GM18861 (cell line): Measurements from ENCODE around the gene DAPK2.

Source experiments
- ATAC-seq: cut with Tn5 transposase; IDR thresholded peaks from one replicate; pipeline ENCODE4 v1.9.1; 2021; ENCODE audit not compliant: unreplicated experiment

DAPK2 gene

DNA sequence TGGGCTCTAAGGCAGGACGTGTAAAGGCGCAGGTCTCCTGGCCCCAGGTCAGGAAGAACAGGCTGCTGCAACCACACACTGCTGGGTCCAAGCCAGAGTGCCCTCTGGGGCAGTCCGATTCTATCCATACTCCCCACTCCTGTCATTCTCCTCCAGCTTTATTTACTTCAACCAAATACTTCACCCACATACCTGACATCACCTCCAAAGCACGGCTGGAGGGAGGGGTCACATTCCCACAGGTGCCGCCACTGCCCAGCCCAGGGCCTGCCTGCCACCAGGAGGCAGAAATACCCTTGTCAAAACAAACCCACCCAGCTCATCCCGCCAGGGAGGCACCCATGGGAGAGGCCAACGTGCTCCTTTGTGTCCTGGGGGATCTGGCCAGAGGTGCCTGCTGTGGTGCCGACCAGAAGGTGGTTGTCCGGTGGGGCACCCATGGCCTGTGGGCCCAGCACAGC lies 100.4 kb downstream of the DAPK2 start:
- ATAC-seq: no peak

DNA sequence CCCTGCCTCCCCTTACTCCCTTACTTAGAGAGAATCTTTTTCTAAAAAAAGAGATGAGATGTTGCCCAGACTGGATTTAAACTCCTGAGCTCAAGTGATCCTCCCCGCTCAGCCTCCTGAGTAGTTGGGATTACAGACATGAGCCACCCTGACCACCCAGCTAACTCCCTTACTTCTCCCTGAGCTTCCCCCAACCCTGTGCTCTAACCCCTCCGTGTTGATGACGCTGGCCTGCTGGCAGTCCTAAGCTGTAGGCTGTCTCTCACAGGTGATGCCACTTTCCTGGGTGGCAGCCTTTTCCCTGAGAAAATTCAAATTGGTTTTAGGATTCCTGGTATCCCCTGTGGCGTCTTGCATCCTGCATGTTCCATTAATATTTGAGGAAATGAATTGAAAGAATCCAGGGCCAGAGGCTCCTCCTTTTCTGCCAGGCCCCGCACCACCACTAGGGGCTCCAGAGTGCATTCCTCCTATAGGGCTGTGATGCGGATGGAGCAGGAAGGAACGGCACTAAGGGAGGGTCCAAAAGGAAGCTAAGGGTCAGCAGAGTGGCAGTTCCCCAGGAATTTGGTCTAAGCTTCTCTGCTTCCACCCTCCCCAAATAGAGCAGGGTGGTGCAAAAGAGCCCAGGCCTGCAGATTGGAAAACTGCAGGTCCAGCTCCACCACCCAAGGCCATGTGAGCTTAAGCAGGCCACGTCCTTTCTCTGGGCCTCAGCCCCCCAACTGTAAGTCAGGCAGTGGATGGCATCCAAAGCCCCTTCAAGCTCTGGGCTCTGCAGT lies 101.1 kb downstream of the DAPK2 start:
- no peak for ATAC-seq

DNA sequence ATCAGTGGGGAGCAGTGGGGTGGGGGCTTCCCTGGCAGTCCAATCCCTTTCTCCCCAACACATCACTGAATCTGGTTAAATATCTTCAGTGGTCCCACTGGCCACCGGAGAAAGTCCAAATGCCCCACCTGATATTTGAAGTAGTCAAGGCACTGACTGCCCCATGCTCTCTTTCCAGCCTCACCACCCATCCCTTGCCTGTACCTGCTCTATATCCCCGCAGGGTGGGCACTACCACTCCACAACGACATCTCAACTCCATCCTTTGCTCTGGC lies 101.7 kb downstream of the DAPK2 start:
- ATAC-seq: no peak

DNA sequence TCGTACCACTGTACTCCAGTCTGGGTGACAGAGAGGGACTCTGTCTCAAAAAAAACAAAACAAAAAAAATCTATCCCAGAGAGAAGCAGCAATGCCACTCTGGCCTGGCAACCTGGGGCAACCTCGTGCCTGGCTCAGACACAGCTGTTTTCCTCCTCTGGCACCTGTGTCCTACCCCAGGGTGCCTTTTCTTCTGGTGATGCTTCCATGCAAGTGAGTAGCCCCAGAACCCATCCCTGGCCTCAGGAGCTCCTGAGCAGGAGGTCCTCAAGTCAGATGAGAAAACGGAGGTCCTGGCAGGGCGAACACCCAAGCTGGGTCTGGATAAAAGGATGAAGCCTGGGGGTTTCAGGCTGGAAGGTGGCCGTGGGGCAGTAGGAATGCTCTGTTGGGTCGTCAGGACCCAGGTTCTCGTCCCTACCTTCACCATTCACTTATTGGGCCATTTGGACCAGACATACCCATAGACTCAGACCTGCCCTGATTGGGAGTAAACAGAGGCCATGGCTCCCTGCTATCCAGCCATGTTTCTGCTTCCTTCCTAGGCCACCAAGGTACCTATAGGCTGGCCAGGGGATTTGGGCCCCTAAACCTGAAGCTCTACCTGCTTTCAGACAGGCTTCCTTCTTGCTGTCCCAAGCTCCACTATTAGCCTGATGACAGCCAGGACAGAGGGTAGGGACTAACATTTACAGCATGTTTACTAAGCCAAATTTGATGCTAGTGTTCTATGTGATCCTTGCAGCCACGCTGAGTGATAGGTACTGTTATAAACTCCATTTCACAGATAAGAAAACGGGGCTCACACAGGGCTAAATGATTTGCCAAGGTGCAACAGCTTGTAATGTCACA lies 102.2 kb downstream of the DAPK2 start:
- no peak for ATAC-seq

GRCh38 chr15:63942486-63943365 lies 103.6 kb downstream of the DAPK2 start:
- no peak for ATAC-seq

DNA sequence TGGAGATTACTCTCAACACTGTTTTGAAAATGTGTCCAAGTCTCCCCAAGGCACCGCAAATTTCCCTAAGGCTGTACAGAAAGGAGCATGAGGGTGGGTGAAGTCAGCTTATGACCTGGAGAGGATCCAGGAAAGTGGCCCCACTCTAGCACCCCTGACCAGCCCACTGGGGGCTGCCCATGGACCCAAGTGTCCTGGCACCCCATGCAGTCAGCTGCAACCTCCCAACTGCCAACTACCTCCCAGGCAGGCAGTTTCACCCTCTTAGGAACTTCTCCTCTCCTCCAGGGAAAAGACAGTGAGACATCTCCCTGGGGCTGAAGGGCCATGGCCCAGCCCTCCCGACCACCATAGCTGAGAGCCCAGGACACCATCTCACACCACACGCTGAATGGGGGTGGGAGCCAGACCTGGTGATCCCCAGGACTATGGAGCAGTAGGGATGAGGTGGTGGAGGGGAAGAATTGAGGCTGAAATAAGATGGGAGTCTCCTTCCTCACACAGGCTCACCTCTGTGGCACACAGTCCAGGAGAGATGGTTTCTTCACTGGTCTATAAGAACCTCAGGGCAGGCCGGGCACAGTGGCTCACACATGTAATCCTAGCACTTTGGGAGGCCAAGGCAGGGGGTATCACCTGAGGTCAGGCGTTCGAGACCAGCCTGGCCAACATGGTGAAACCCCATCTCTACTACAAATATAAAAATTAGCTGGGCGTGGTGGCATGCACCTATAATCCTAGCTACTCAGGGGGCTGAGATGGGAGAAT lies 104.4 kb downstream of the DAPK2 start:
- ATAC-seq: no peak

DNA sequence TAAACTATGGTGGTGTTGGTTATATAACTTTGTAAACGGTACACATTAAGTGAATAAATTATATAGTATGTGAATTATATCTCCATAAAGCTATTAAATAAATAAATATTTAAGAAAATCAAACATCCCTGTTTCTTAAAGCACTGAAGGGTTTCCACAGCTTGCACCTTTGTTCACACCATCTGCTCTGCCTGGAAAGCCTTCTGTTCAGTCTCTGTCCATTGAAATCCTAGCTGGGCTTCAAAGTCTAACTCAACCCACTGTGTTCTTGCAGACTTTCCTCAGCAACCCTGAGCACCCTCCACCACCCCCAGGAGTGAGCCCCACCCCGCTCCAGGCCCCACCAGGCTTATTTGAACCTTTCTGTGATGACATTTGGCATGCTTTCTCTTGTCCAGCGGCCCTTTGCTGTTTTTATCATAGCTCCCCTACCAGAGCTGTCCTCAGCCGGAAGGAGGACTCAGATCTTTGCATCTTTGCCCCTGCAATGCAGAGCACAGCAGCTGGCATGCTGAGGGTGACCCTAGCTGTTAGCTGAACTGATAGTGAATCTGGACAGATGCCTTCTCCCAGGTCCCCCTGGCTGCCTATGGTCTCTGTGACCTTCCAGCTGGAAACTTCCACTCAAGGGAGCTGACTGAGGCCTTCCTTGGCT lies 105.2 kb downstream of the DAPK2 start:
- no peak for ATAC-seq

DNA sequence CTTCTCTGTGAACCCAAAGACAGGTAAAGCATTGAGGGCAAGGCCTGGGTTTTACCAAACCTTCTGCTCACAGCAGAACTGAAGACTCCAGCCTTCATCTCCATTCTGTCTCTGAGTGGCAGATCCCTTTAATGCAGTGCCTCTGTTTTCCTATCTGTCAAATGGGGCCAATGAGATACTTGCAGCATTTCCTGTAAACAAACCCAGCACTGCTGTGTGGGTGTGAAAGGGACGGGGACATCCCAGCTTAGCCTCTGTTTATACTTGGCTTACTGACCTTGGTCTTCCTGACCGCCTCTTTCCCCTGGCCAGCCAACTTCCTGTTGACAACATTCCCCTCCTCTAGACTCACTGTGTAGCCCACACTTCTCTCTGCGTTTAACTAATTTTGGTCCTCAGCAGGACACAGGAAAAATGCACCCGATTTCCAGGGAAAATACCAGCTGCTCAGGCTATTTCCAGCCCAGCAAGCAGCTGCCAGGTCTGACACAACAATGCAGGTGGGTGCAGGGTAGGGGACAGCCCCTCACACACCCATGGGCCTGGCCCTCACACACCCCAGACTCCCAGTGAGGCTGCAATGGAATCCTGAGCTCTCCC lies 106.7 kb downstream of the DAPK2 start:
- no peak for ATAC-seq

DNA sequence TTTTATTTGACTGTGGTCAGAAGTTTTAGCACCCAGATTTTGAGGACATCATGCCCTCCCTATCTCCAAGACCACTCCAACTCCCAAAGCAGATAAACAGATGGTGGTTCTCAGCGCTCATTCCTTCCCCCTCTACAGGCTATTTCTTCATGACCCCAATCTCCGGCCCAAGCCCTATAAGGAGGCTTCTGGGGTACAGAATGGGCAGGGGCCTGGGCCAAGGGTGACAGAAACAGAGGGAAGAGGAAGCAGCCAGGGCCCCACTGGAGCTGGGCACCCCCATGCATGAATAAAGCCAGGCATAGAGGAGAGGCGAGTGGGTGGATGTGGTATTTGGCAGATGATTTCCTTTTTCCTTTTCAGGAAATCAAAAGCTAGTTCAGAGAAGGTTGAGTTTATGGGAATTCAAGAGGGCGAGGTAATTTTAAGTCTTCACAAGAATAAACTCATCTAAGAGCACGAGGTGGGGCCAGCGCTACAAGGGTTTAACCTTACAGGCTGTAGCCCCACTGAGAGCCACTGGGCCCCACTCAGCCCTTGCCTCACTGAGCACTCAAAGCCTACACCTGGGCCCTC lies 107.7 kb downstream of the DAPK2 start:
- ATAC-seq: no peak

GRCh38 chr15:63933522-63933921 lies 112.8 kb downstream of the DAPK2 start:
- no peak for ATAC-seq

GRCh38 chr15:63931556-63931955 lies 114.7 kb downstream of the DAPK2 start:
- ATAC-seq: no peak

DNA sequence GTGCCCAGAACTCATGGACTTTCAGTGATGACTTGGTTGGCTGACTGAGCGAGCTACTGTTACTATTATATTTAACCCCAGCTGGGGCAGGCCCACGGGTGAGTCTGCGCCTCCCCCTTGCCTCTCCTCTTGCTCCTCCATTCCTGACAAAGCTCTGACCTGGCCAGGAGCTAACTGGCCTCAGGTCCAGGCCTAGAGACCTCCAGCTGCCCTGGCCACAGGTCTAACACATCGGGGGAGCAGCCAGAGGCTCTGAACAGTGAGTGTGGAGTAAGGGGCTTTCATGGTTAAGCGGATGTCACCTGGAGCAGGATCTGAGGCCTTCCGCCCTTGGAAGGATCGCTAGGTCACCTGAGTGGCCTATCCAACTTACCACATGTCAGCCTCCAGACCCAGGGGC lies 116.3 kb downstream of the DAPK2 start:
- no peak for ATAC-seq

DNA sequence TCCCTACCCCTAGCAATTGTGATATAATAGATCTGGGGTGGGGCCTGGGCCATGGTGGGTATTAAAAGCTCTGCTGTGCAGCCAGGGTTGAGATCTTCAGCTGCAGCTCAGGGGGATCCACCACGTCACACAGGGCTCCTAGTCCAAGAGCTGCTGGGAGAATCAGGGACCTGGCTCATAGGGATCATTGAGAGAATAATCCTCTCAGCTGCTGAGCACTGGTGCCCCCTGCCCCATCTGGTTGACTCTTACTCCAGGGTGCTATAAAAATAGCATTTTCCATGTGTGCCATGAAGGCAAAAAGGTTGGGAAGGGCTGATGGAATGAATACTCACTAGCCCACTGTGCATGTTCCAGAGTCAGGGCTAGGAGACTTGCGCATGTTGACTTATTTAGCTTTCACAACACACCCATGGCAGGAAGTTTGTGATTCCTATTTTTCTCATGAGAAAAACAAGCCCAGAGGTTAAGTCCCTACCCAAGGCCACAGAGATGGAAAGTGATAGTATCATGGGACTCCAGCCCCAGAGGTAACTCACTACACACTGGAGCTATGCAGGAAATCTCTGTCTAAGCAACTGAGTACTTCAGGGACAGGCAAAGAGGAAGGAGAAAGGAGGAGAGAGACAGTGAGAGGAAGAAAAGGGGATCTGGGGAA lies 118.0 kb downstream of the DAPK2 start:
- no peak for ATAC-seq

DNA sequence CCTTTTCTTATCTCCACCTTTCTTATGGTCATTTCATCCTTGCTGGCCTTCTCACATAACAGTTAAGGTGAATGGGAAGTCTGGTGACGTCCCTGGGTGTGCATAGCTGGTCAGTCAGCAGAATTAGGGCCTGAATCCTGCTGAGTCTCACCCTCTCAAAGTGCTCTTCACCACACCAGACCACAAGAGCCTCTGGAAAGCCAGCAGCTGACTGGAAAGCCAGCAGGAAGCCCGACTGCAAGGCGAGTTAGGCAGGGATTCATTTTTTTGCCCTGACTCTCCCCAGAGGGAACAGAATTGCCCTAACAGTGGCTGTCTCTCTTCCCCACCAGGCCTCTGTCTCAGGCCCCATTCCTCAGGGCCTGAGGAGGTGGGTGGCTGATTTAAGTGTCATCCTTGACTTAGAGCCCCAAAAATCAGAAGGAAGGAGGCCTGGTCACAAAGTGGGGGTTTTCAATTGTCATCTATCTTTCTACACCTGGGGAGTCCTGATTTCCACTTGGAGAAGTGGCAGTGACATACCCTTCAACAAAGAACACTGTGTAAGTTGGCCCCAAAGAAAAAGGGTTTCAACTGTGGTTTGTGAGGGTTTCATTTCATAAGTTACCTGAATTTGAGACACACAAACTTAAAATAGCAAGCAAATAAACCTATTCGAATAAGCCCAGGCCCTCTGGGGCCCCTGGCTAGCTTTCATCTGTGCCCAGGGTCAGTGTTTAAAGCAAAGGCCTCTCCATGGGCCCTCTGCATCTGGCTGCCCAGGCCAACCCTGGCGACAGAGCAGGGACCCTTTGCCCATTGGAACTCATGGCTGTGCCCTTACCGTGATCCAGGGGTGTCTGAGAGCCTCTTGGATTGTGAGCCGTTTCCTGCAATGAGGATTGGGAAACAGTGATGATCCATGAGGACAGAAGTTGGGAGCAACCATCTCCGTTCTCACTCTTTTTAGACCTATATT lies 122.0 kb downstream of the DAPK2 start:
- no peak for ATAC-seq

DNA sequence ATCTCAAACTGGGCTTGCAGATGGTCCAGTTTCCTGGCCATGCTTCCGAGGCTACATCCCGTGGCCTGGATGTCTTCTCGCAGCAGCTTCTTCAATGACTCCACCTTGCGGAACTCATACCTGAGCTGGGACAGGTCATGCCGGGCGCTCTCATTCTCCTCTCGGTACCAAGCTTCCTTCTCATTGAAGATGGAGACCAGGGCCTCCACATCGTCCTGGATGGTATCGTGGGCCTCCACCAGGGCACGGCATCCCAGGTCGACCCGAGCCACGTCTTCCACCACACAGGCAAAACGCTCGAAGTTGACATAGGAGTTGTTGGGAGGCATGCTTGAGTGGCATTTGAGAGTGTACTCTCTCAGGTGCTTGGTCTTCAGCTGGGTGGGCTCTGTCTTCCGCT lies 123.4 kb downstream of the DAPK2 start:
- ATAC-seq: no peak

DNA sequence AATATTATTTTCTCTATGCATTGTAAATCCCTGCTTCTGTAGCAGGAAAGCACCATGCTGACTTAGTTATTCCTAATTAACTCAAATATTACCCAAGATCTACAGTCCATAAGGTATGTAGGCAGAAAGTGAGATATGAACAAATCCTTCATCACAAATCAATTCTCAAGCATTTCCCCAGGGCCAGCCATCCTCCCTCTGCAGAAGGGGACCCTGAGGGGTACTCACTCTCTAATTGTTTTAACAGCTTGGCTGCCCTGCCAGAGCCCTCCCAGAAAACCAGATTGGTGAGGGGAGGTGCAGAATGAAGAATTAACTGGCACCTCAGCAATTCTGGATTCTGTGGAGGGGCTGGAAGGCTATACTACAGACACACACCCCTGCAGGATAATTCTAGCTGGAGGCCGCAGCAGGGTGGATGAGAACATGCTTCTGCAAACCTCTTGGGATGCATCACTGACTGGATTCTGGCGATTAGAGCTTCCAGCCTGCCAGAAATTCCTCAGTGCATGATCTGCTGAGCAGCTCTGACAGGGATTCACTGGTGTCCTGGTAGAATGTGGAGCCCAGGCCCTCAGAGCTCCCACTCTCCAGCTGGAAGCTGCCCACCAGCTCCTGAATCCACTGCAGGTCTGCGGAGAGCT lies 123.9 kb downstream of the DAPK2 start:
- no peak for ATAC-seq

- ATAC-seq: no peak
Observed at GRCh38 chr15:63920504-63921175, 125.6 kb downstream of the DAPK2 start.
